Stomach (tissue), 9 donors: ENCODE measurements around the gene SFI1. TPM values are rescaled to one million over a fixed set of nuclear protein-coding genes. Genes with fewer than 3 reads are reported as not detected.

Source experiments
- DNase-seq, 2 donors: peaks; one replicate each; pipeline versions ENCODE4 v3.0.0 to v3.0.0-alpha.2; 2013 to 2019
- H3K27ac ChIP-seq, 5 donors: fragments of 200-600 bp in 4 of 5; sonication (generic) in 4 of 5; one replicate each; pipeline ENCODE4 v1.5.1; 2013 to 2019; ENCODE audit warnings: mild to moderate bottlenecking in 1 of 5, moderate library complexity in 1 of 5
- H3K27me3 ChIP-seq, 3 donors: fragments of 200-600 bp; sonication (generic); one replicate each; pipeline ENCODE4 v1.5.1; 2017 to 2019; ENCODE audit warnings: mixed run types in 1 of 3
- H3K36me3 ChIP-seq, 4 donors: fragments of 200-600 bp; sonication (generic); 1 replicate in 3 of 4; 2 replicates in 1 of 4; pipeline ENCODE4 v1.5.1; 2016 to 2019
- H3K4me1 ChIP-seq, 4 donors: fragments of 200-600 bp; sonication (generic); one replicate each; pipeline ENCODE4 v1.5.1; 2016 to 2019
- H3K4me3 ChIP-seq, 4 donors: fragments of 200-600 bp; sonication (generic) in 3 of 4; one replicate each; pipeline ENCODE4 v1.5.1; 2016 to 2019; ENCODE audit warnings: mild to moderate bottlenecking in 1 of 4
- H3K9me3 ChIP-seq, 4 donors: fragments of 200-600 bp; sonication (generic); one replicate each; pipeline ENCODE4 v1.5.1; 2016 to 2019
- EP300 ChIP-seq: sonication (generic); formaldehyde crosslinking; IDR thresholded peaks from one replicate; pipeline ENCODE4 v1.6.1; 2017; ENCODE audit warnings: antibody characterized with exemption
- POLR2A ChIP-seq, 4 donors: fragments of 450-650 bp; IDR thresholded peaks; one replicate each; pipeline ENCODE4 v1.6.1; 2016; ENCODE audit warnings: antibody characterized with exemption in 4 of 4, control low read depth in 2 of 4, mild to moderate bottlenecking in 1 of 4, moderate library complexity in 1 of 4
- POLR2AphosphoS5 ChIP-seq, 3 donors: sonication (generic); formaldehyde crosslinking; IDR thresholded peaks; one replicate each; pipeline ENCODE4 v1.6.1; 2016; ENCODE audit warnings: antibody characterized with exemption in 3 of 3
- WGBS, 5 donors: extraction: QIAGEN DNeasy Blood & Tissue Kit in 3 of 5; methylation state at CpG; one replicate each; pipeline versions ENCODE4 v1.1.5 to v1.1.7; 2013 to 2018; 5-methylcytosine and 5-hydroxymethylcytosine counted together
- intact Hi-C: fragments of 100-400 bp; cut with DNase I; formaldehyde crosslinking; loops from one replicate; pipeline ENCODE4 v1.15.1; 2023; ENCODE audit warnings: low total_unique reads
- polyA plus RNA-seq, 3 donors: library from polyadenylated mRNA; stranded (reverse); fragments of 200-250 nt; gene quantifications; one replicate each; pipeline ENCODE4 v1.2.3, GENCODE V29; 2013
- total RNA-seq, 5 donors: library from RNA; depleted of rRNA; stranded (reverse); fragments of >200 nt; gene quantifications; one replicate each; pipeline versions ENCODE4 v1.1.0 to v1.2.3, GENCODE V29; 2014 to 2016
- TF ChIP-seq, protein P1 (sequence below), 7 experiments: fragments of 450-650 bp in 4 of 7; fragments of 200-600 bp in 3 of 7; sonication (generic) in 3 of 7; IDR thresholded peaks; one replicate each; pipeline ENCODE4 v1.5.1; 2016 to 2019; ENCODE audit warnings: antibody characterized with exemption in 7 of 7, control low read depth in 2 of 7, mild to moderate bottlenecking in 1 of 7
- donor health status: healthy with polysubstance abuse.
- donor health status: Bipolar disorder and iron deficiency.
- donor health status: healthy.

SFI1 gene
- total and polyA plus RNA-seq, 8 donors, result 11.3 to 194 (median 30.1) TPM

GRCh38 chr22:31561970-31562369 is 65.6 kb downstream of the SFI1 start:
- 94 to 100% (median 97%) methylated on average over 2 of the region's 2 CpGs for WGBS, 5 donors
- intact Hi-C loops, result loop anchor here (5.0 kb wide), 1 partner anchor 70 kb away; no protein-coding TSS in a partner anchor

GRCh38 chr22:31566484-31566883 is 70.1 kb downstream of the SFI1 start:
- H3K27ac ChIP-seq, result no peak overlapping the region
- H3K4me1 ChIP-seq, result peaks cover 0 to 3% (median 0%) of the 10 kb centered on the region in 4 donors
- peaks cover 0 to 39% (median 27%) of the 10 kb centered on the region in 4 donors for H3K36me3 ChIP-seq
- no peak overlapping the region for H3K4me3 ChIP-seq
- TF ChIP-seq POLR2A (IDR thresholded peaks at IDR 0.05), result no peak
- TF ChIP-seq EP300, result no peak
- no peak for TF ChIP-seq POLR2AphosphoS5 (IDR thresholded peaks at IDR 0.05)
- TF ChIP-seq, protein P1, sequence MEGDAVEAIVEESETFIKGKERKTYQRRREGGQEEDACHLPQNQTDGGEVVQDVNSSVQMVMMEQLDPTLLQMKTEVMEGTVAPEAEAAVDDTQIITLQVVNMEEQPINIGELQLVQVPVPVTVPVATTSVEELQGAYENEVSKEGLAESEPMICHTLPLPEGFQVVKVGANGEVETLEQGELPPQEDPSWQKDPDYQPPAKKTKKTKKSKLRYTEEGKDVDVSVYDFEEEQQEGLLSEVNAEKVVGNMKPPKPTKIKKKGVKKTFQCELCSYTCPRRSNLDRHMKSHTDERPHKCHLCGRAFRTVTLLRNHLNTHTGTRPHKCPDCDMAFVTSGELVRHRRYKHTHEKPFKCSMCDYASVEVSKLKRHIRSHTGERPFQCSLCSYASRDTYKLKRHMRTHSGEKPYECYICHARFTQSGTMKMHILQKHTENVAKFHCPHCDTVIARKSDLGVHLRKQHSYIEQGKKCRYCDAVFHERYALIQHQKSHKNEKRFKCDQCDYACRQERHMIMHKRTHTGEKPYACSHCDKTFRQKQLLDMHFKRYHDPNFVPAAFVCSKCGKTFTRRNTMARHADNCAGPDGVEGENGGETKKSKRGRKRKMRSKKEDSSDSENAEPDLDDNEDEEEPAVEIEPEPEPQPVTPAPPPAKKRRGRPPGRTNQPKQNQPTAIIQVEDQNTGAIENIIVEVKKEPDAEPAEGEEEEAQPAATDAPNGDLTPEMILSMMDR (IDR thresholded peaks at IDR 0.05), result no peak
- WGBS, 5 donors, result 94 to 97% (median 96%) methylated on average over 1 of the region's 1 CpG
- H3K27me3 ChIP-seq, result no peaks in the 10 kb centered on the region
- no peaks in the 10 kb centered on the region for H3K9me3 ChIP-seq
- intact Hi-C loops, result no loop called here
- no peak for DNase-seq

More at GRCh38 chr22:31561970-31562369, 65.6 kb downstream of the SFI1 start:
- Histone ChIP-seq H3K4me1 (peaks cover 0 to 9% (median 0%) of the 10 kb centered on the region in 4 donors), H3K36me3 (peaks cover 3 to 48% (median 35%) of the 10 kb centered on the region in 4 donors), H3K27ac (no peak overlapping the region), H3K27me3 (no peaks in the 10 kb centered on the region), H3K4me3 (no peak overlapping the region), H3K9me3 (no peaks in the 10 kb centered on the region)
- no peak for DNase-seq
- TF ChIP-seq, protein P1 (IDR thresholded peaks at IDR 0.05), result no peak
- TF ChIP-seq POLR2AphosphoS5 (IDR thresholded peaks at IDR 0.05) (no peak), EP300 (no peak), POLR2A (IDR thresholded peaks at IDR 0.05) (no peak)

DNA sequence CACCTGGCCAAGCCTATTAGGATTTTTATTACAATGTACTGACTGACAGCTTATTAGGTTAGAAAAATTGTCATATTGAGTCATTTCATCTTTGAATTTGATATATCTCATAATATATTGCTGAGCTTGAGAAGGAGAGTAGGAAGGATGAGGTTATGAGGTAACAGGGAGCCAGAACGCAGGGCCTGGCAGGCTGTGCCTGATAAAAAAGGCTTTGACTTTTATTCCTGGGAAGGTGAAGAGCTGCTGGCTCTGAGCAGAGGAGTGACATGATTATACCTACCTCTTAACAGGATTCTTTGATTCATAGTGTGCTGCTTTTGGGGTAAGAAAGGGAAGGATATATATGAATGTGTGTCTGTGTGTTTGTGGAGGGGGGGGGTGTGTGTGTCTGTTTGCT is 70.9 kb downstream of the SFI1 start:
- intact Hi-C loops, result no loop called here
- Histone ChIP-seq H3K36me3 (peaks cover 0 to 44% (median 28%) of the 10 kb centered on the region in 4 donors), H3K4me3 (no peak overlapping the region), H3K4me1 (no peaks in the 10 kb centered on the region), H3K9me3 (no peaks in the 10 kb centered on the region), H3K27ac (no peak overlapping the region), H3K27me3 (no peaks in the 10 kb centered on the region)
- TF ChIP-seq EP300, result no peak
- TF ChIP-seq POLR2A (IDR thresholded peaks at IDR 0.05), result no peak
- TF ChIP-seq, protein P1 (IDR thresholded peaks at IDR 0.05), result no peak
- no peak for TF ChIP-seq POLR2AphosphoS5 (IDR thresholded peaks at IDR 0.05)
- whole genome bisulfite sequencing, 5 donors, result 87 to 95% (median 89%) methylated on average over 1 of the region's 1 CpG
- no peak for DNase-seq

GRCh38 chr22:31567702-31568101 is 71.4 kb downstream of the SFI1 start:
- H3K27ac ChIP-seq, result no peak overlapping the region
- H3K4me1 ChIP-seq, result no peaks in the 10 kb centered on the region
- intact Hi-C loops, result no loop called here
- WGBS, 5 donors, result 73 to 81% (median 77%) methylated on average over 2 of the region's 2 CpGs
- H3K27me3 ChIP-seq, result no peaks in the 10 kb centered on the region
- TF ChIP-seq, protein P1 (IDR thresholded peaks at IDR 0.05), result no peak
- no peak for TF ChIP-seq POLR2AphosphoS5 (IDR thresholded peaks at IDR 0.05)
- TF ChIP-seq EP300, result no peak
- no peak for TF ChIP-seq POLR2A (IDR thresholded peaks at IDR 0.05)
- H3K4me3 ChIP-seq, result no peak overlapping the region
- no peaks in the 10 kb centered on the region for H3K9me3 ChIP-seq
- DNase-seq, result no peak
- H3K36me3 ChIP-seq, result peaks cover 0 to 43% (median 32%) of the 10 kb centered on the region in 4 donors
